Bronchial epithelial cell (primary cell): ENCODE data around the gene SLC7A6OS. TPM values are rescaled to one million over a fixed set of nuclear protein-coding genes. Genes with fewer than 3 reads are reported as not detected.

Source experiments
- DNase-seq: peaks from one replicate; pipeline ENCODE4 v3.0.0-alpha.2; 2010; ENCODE audit warnings: low read depth
- FAIRE-seq: peaks from 2 replicates; lab custom pipeline; 2011; peaks lifted over from hg19 to GRCh38; lab: Jason Lieb, UNC
- H3K27me3 ChIP-seq: 2 replicates; pipeline ENCODE4 v1.5.1; 2011; ENCODE audit warnings: low read length; ENCODE audit not compliant: control insufficient read depth, insufficient read depth
- H3K36me3 ChIP-seq: 2 replicates; pipeline ENCODE4 v1.5.1; 2011; ENCODE audit warnings: low read length; ENCODE audit not compliant: control insufficient read depth, insufficient read depth
- H3K4me3 ChIP-seq: 2 replicates; pipeline ENCODE4 v1.5.1; 2011; ENCODE audit warnings: mild to moderate bottlenecking, low read depth, low read length, control low read depth
- total RNA-seq: library from RNA; depleted of rRNA; stranded (reverse); fragments of >200 nt; gene quantifications from 2 replicates; pipeline ENCODE4 v1.2.1, GENCODE V29; 2014
- TF ChIP-seq, protein P1 (sequence below): IDR thresholded peaks from 2 replicates; pipeline ENCODE4 v1.5.1; 2011; ENCODE audit warnings: mild to moderate bottlenecking, moderate library complexity, low read length, control low read depth, inconsistent platforms; ENCODE audit not compliant: insufficient read depth, severe bottlenecking

The SLC7A6OS gene
- total RNA-seq, 1 donor from 2014 or later: 17.4 TPM

DNA sequence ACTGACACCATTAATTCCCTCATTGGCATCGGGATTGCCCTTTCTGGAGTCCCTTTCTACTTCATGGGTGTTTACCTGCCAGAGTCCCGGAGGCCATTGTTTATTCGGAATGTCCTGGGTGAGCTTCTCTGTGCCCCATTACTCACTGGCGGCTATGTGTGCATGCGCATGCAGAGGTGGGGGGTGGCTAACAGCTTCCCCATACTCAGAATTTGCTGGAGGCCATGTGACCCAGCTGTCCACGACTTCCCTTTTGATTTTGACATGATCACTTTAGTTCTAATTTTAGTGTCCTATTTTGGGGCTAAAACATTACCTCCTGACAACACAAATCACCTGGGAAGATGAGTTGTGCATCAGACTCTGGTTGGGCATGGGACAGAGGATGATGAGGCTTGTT lies 14.1 kb downstream of the SLC7A6OS start:
- Histone ChIP-seq H3K4me3 (no peak overlapping the region), H3K36me3 (peaks cover 27% of the 10 kb centered on the region), H3K27me3 (no peaks in the 10 kb centered on the region)
- DNase-seq: no peak
- no peak for FAIRE-seq
- TF ChIP-seq, protein P1, sequence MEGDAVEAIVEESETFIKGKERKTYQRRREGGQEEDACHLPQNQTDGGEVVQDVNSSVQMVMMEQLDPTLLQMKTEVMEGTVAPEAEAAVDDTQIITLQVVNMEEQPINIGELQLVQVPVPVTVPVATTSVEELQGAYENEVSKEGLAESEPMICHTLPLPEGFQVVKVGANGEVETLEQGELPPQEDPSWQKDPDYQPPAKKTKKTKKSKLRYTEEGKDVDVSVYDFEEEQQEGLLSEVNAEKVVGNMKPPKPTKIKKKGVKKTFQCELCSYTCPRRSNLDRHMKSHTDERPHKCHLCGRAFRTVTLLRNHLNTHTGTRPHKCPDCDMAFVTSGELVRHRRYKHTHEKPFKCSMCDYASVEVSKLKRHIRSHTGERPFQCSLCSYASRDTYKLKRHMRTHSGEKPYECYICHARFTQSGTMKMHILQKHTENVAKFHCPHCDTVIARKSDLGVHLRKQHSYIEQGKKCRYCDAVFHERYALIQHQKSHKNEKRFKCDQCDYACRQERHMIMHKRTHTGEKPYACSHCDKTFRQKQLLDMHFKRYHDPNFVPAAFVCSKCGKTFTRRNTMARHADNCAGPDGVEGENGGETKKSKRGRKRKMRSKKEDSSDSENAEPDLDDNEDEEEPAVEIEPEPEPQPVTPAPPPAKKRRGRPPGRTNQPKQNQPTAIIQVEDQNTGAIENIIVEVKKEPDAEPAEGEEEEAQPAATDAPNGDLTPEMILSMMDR: no peak

DNA sequence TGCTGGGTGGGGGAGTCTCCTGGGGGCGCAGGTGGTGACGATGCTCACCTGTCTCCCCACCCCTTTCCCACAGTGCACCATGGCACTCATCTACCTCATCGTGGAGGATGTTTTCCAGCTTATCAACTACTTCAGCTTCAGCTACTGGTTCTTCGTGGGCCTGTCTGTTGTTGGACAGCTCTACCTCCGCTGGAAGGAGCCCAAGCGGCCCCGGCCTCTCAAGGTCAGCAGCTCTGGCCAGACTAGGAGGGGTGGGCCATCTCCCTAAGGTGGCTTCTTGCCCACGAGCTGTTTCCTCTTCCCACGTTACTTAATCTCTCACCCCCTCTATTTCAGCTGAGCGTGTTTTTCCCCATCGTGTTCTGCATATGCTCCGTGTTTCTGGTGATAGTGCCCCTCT lies 14.5 kb downstream of the SLC7A6OS start:
- peaks cover 30% of the 10 kb centered on the region for H3K36me3 ChIP-seq
- H3K27me3 ChIP-seq: no peaks in the 10 kb centered on the region
- no peak overlapping the region for H3K4me3 ChIP-seq
- DNase-seq: no peak
- FAIRE-seq: no peak
- TF ChIP-seq, protein P1: no peak

DNA sequence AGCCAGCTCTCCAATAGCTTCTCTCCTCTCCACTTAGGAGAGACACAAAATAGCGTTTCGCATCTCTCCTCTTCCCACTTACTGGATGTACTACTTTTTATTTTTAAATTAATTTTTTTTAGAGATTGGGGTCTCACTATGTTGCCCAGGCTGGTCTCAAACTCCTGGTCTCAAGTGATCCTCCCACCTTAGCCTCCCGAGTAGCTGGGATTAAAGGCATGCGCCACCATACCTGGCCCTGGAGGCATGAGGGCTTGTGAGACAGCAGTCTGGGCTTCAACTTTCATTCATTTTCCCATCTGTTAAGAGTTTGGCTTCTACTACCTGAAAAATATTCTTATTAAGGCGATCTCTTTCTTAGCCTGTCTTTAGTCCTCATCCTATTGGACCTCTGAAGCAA lies 18.3 kb downstream of the SLC7A6OS start:
- Histone ChIP-seq H3K27me3 (no peaks in the 10 kb centered on the region), H3K4me3 (no peak overlapping the region), H3K36me3 (peaks cover 44% of the 10 kb centered on the region)
- DNase-seq (no peak), FAIRE-seq (no peak)
- TF ChIP-seq, protein P1: no peak

DNA sequence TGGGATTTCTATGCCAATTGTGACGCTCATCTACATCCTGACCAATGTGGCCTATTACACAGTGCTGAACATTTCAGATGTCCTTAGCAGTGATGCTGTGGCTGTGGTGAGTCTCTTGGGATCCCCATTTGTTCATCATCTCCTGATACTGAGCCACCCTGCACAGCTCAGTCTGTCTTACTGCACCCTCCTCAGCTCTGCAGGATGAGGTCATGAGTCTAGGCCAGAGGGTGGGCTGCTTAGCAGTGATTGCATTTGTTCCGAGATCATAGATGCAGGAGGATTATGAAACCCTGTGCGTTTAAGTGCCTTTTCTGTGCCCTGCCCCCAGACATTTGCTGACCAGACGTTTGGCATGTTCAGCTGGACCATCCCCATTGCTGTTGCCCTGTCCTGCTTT lies 19.5 kb downstream of the SLC7A6OS start:
- FAIRE-seq: no peak
- TF ChIP-seq, protein P1: no peak
- DNase-seq: no peak
- no peak overlapping the region for H3K4me3 ChIP-seq
- no peaks in the 10 kb centered on the region for H3K27me3 ChIP-seq
- H3K36me3 ChIP-seq: peaks cover 39% of the 10 kb centered on the region

DNA sequence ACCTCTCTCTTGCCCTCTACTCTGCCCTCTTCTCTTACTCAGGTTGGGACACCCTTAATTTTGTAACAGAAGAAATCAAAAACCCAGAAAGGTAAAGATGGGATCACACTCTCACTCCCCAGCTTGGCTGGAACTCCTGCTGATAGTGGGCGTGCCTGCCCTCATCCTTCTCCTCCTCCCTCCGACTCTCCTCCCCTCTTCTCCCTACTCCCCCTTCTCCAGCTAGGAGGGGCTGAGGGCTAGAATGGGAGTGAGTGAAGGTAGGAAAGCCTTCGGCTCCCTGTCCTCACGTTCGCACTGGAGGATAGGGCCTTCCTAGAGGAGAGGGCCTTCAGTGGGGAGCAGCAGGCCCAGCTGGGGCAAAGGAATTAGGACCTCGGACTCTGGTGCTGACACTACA lies 20.3 kb downstream of the SLC7A6OS start:
- Histone ChIP-seq H3K27me3 (no peaks in the 10 kb centered on the region), H3K4me3 (no peak overlapping the region), H3K36me3 (peaks cover 32% of the 10 kb centered on the region)
- FAIRE-seq (no peak), DNase-seq (no peak)
- TF ChIP-seq, protein P1: no peak

DNA sequence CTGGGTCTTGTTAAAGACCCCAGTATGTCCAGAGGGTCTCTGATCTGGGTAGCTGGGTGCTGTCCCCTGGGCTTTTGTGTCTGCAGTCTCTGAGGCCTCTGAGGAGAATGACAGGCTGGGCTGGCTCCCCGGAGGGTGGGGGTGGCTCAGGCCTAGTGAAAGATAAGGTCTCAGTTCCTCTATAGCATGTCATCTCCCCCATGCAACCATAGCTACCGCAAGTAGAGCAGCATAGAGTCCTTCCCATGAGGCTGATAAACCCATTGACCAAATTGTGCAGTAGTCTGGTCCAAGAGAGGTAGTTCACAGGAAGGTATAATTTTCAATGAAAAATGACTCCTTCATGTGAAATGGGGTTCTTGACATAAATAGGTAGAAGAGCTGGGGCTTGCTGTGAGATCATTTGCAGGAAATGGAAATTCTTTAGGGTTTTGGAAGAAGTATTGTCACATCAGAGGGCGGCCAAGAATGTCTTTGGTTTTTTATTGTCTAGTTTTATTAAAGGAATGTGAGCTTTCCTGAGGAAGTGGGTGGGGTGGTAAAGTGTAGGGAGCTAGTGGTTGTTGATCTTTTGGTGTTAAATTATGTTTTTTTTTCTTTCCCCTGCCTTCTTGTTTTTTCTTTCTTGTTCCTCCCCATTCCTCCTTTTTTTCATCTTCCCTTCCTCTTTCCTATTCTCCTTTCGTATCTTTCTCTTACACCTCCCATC lies 21.0 kb downstream of the SLC7A6OS start:
- H3K4me3 ChIP-seq: no peak overlapping the region
- H3K27me3 ChIP-seq: no peaks in the 10 kb centered on the region
- DNase-seq (no peak), FAIRE-seq (no peak)
- peaks cover 32% of the 10 kb centered on the region for H3K36me3 ChIP-seq
- TF ChIP-seq, protein P1: no peak
